HG03064 (cell line): ENCODE data around the gene HNRNPA1.
A peak's percentile ranks its signal among the peaks of the same experiment; 100 is the strongest.
"Not testable (repeated sequence)": the region's sequence is repeated elsewhere in the genome, so short reads cannot be mapped to it uniquely, and the experiment has no call there.

Experiments used
- ATAC-seq: cut with Tn5 transposase; IDR thresholded peaks from one replicate; pipeline ENCODE4 v1.9.1; 2021; ENCODE audit warnings: low read depth; ENCODE audit not compliant: unreplicated experiment

HNRNPA1 gene

GRCh38 chr12:54280468-54281260 is at the start of gene HNRNPA1:
HNRNPA1 (plus strand) TSS chr12:54280726; CDS start chr12:54280808, 82 bp downstream.
- peak; percentile 82 for ATAC-seq

- not testable (repeated sequence) for ATAC-seq
Observed at GRCh38 chr12:54231269-54231668, 49.3 kb upstream of the HNRNPA1 start.

GRCh38 chr12:54232790-54233189 is 47.7 kb upstream of the HNRNPA1 start:
- ATAC-seq: no peak

GRCh38 chr12:54238531-54238930 is 42.0 kb upstream of the HNRNPA1 start:
- ATAC-seq: no peak

GRCh38 chr12:54239620-54240019 is 40.9 kb upstream of the HNRNPA1 start:
- no peak for ATAC-seq

GRCh38 chr12:54240129-54240528 is 40.4 kb upstream of the HNRNPA1 start:
- no peak for ATAC-seq

- no peak for ATAC-seq
Observed at GRCh38 chr12:54240971-54241588, 39.4 kb upstream of the HNRNPA1 start.

- no peak for ATAC-seq
Observed at GRCh38 chr12:54246011-54246641, 34.4 kb upstream of the HNRNPA1 start.

- ATAC-seq: no peak
Observed at GRCh38 chr12:54249489-54249888, 31.0 kb upstream of the HNRNPA1 start.

GRCh38 chr12:54251667-54252284 is 28.8 kb upstream of the HNRNPA1 start:
- no peak for ATAC-seq

GRCh38 chr12:54253240-54253639 is 27.3 kb upstream of the HNRNPA1 start:
- no peak for ATAC-seq

GRCh38 chr12:54257332-54257731 is 23.2 kb upstream of the HNRNPA1 start:
- ATAC-seq: no peak

- ATAC-seq: no peak
Observed at GRCh38 chr12:54258201-54258681, 22.3 kb upstream of the HNRNPA1 start.

GRCh38 chr12:54259194-54260011 is 21.1 kb upstream of the HNRNPA1 start:
- ATAC-seq: no peak

- ATAC-seq: no peak
Observed at GRCh38 chr12:54261815-54262402, 18.6 kb upstream of the HNRNPA1 start.

GRCh38 chr12:54262403-54262925 is 18.1 kb upstream of the HNRNPA1 start:
- ATAC-seq: no peak

- no peak for ATAC-seq
Observed at GRCh38 chr12:54265364-54265812, 15.1 kb upstream of the HNRNPA1 start.

- ATAC-seq: no peak
Observed at GRCh38 chr12:54266852-54267251, 13.7 kb upstream of the HNRNPA1 start.

GRCh38 chr12:54270345-54270744 is 10.2 kb upstream of the HNRNPA1 start:
- ATAC-seq: no peak
